Astrocyte (in vitro differentiated cells and primary cell): Measurements from ENCODE around the gene FBXO31.

Experiments
- EZH2 ChIP-seq: IDR thresholded peaks from 2 replicates; pipeline ENCODE4 v1.6.1; 2012; ENCODE audit warnings: mild to moderate bottlenecking, low read length, inconsistent platforms; ENCODE audit not compliant: insufficient read depth
- TF ChIP-seq, protein P1 (sequence below): IDR thresholded peaks from 2 replicates; pipeline ENCODE4 v1.5.1; 2011; ENCODE audit warnings: low read depth, mild to moderate bottlenecking, inconsistent platforms, low read length, moderate library complexity; ENCODE audit not compliant: insufficient read depth

DNA sequence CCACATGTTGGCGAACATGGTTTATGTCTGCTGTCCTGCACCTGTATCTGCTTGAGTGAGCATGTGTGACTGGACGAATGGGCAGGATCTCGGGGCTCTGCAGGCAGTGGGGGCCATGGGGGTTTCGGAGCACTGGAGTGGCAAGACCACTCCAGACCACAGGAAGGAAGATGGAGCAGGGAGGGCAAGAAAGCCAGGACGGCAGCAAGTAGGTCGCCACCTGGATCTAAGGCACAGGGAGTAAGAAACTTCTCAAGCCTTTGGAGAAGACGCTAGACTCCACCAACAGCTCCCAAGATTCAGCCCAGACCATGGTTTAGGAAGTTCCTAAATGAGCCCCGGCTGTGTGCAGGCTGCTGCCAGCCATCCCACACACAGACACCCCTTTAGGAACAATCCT is 33.5 kb downstream of the FBXO31 start:
- TF ChIP-seq, protein P1, sequence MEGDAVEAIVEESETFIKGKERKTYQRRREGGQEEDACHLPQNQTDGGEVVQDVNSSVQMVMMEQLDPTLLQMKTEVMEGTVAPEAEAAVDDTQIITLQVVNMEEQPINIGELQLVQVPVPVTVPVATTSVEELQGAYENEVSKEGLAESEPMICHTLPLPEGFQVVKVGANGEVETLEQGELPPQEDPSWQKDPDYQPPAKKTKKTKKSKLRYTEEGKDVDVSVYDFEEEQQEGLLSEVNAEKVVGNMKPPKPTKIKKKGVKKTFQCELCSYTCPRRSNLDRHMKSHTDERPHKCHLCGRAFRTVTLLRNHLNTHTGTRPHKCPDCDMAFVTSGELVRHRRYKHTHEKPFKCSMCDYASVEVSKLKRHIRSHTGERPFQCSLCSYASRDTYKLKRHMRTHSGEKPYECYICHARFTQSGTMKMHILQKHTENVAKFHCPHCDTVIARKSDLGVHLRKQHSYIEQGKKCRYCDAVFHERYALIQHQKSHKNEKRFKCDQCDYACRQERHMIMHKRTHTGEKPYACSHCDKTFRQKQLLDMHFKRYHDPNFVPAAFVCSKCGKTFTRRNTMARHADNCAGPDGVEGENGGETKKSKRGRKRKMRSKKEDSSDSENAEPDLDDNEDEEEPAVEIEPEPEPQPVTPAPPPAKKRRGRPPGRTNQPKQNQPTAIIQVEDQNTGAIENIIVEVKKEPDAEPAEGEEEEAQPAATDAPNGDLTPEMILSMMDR = no peak
- no peak for TF ChIP-seq EZH2
